ENCODE data around the gene DDI1. TPM values are rescaled to one million over a fixed set of nuclear protein-coding genes. Genes with fewer than 3 reads are reported as not detected.

The DDI1 gene
- total RNA-seq (ENCODE audit: unreplicated experiment) = not detected
- long read RNA-seq = 0 reads

- Mint-ChIP-seq H3K36me3 (ENCODE audit: unreplicated experiment) (no peaks in the 10 kb centered on the region), H3K4me1 (ENCODE audit: low read depth, unreplicated experiment) (no peaks in the 10 kb centered on the region), H3K27me3 (ENCODE audit: unreplicated experiment) (peaks cover 4% of the 10 kb centered on the region), H3K9me3 (ENCODE audit: unreplicated experiment) (peaks cover 6% of the 10 kb centered on the region), H3K27ac (ENCODE audit: unreplicated experiment) (no peak within 1 kb of the TSS), H3K4me3 (ENCODE audit: unreplicated experiment) (no peak within 1 kb of the TSS)
- DNase-seq = no peak
- TF ChIP-seq CTCF (IDR thresholded peaks at IDR 0.05; ENCODE audit: partially characterized antibody, unreplicated experiment) = no peak
Observed at GRCh38 chr11:104036588-104036987, at the start of gene DDI1. Gene DDI1 (plus strand): TSS chr11:104036640. CDS start chr11:104036823, 183 bp downstream.

GRCh38 chr11:103987629-103988594, 48.5 kb upstream of the DDI1 start:
- Mint-ChIP-seq H3K27ac (ENCODE audit: unreplicated experiment) (no peak overlapping the region), H3K9me3 (ENCODE audit: unreplicated experiment) (no peaks in the 10 kb centered on the region), H3K4me1 (ENCODE audit: low read depth, unreplicated experiment) (no peaks in the 10 kb centered on the region), H3K27me3 (ENCODE audit: unreplicated experiment) (peaks cover 1% of the 10 kb centered on the region), H3K4me3 (ENCODE audit: unreplicated experiment) (no peak overlapping the region), H3K36me3 (ENCODE audit: unreplicated experiment) (no peaks in the 10 kb centered on the region)
- DNase-seq = no peak
- TF ChIP-seq CTCF (IDR thresholded peaks at IDR 0.05; ENCODE audit: partially characterized antibody, unreplicated experiment) = no peak

GRCh38 chr11:103988595-103988969, 47.9 kb upstream of the DDI1 start:
- Mint-ChIP-seq H3K4me1 (ENCODE audit: low read depth, unreplicated experiment) (no peaks in the 10 kb centered on the region), H3K27ac (ENCODE audit: unreplicated experiment) (no peak overlapping the region), H3K9me3 (ENCODE audit: unreplicated experiment) (no peaks in the 10 kb centered on the region), H3K36me3 (ENCODE audit: unreplicated experiment) (no peaks in the 10 kb centered on the region), H3K4me3 (ENCODE audit: unreplicated experiment) (no peak overlapping the region), H3K27me3 (ENCODE audit: unreplicated experiment) (peaks cover 1% of the 10 kb centered on the region)
- no peak for TF ChIP-seq CTCF (IDR thresholded peaks at IDR 0.05; ENCODE audit: partially characterized antibody, unreplicated experiment)
- DNase-seq = no peak

GRCh38 chr11:103993507-103993906, 42.9 kb upstream of the DDI1 start:
- Mint-ChIP-seq H3K9me3 (ENCODE audit: unreplicated experiment) (no peaks in the 10 kb centered on the region), H3K4me1 (ENCODE audit: low read depth, unreplicated experiment) (no peaks in the 10 kb centered on the region), H3K27ac (ENCODE audit: unreplicated experiment) (no peak overlapping the region), H3K4me3 (ENCODE audit: unreplicated experiment) (no peak overlapping the region), H3K36me3 (ENCODE audit: unreplicated experiment) (no peaks in the 10 kb centered on the region), H3K27me3 (ENCODE audit: unreplicated experiment) (no peaks in the 10 kb centered on the region)
- no peak for TF ChIP-seq CTCF (IDR thresholded peaks at IDR 0.05; ENCODE audit: partially characterized antibody, unreplicated experiment)
- no peak for DNase-seq

- Mint-ChIP-seq H3K27me3 (ENCODE audit: unreplicated experiment) (no peaks in the 10 kb centered on the region), H3K36me3 (ENCODE audit: unreplicated experiment) (no peaks in the 10 kb centered on the region), H3K4me1 (ENCODE audit: low read depth, unreplicated experiment) (no peaks in the 10 kb centered on the region), H3K27ac (ENCODE audit: unreplicated experiment) (no peak overlapping the region), H3K9me3 (ENCODE audit: unreplicated experiment) (no peaks in the 10 kb centered on the region), H3K4me3 (ENCODE audit: unreplicated experiment) (no peak overlapping the region)
- no peak for TF ChIP-seq CTCF (IDR thresholded peaks at IDR 0.05; ENCODE audit: partially characterized antibody, unreplicated experiment)
- no peak for DNase-seq
Observed at GRCh38 chr11:103994094-103994493, 42.3 kb upstream of the DDI1 start.
